ENCODE measurements around the gene SLC25A29.
"Not testable (repeated sequence)": the region's sequence is repeated elsewhere in the genome, so short reads cannot be mapped to it uniquely, and the experiment has no call there.

SLC25A29 gene

GRCh38 chr14:100287202-100287997, 18.8 kb downstream of the SLC25A29 start:
- TF ChIP-seq EZH2 (IDR thresholded peaks at IDR 0.05): no peak
- TF ChIP-seq POLR2AphosphoS5 (IDR thresholded peaks at IDR 0.05; ENCODE audit: borderline replicate concordance, low read depth, low read length): no peak
- no peak for TF ChIP-seq FOXP2 (optimal IDR thresholded peaks at IDR 0.05; ENCODE audit: control extremely low read depth, extremely low read length, insufficient read depth)
- H3K27ac ChIP-seq: no peak overlapping the region
- no peaks in the 10 kb centered on the region for H3K9me3 ChIP-seq (ENCODE audit: low read depth, low read length)
- H3K4me3 ChIP-seq: no peak overlapping the region
- H3K36me3 ChIP-seq (ENCODE audit: insufficient read depth, low read length): no peaks in the 10 kb centered on the region
- DNase-seq (ENCODE audit: low read depth, low spot score): no peak
- H3K9ac ChIP-seq (ENCODE audit: insufficient read length): no peak overlapping the region

- DNase-seq (ENCODE audit: low read depth, low spot score): no peak
- H3K4me3 ChIP-seq: no peak overlapping the region
Observed at GRCh38 chr14:100286484-100287191, 19.6 kb downstream of the SLC25A29 start.

GRCh38 chr14:100285913-100286400, 20.3 kb downstream of the SLC25A29 start:
- no peaks in the 10 kb centered on the region for H3K9me3 ChIP-seq (ENCODE audit: low read depth, low read length)
- H3K27ac ChIP-seq: no peak overlapping the region
- H3K36me3 ChIP-seq (ENCODE audit: insufficient read depth, low read length): no peaks in the 10 kb centered on the region
- H3K9ac ChIP-seq (ENCODE audit: insufficient read length): peak overlapping the region; percentile 92
- H3K4me3 ChIP-seq: peak overlapping the region; percentile 90
- no peak for DNase-seq (ENCODE audit: low read depth, low spot score)
- TF ChIP-seq FOXP2 (optimal IDR thresholded peaks at IDR 0.05; ENCODE audit: control extremely low read depth, extremely low read length, insufficient read depth) (no peak), EZH2 (IDR thresholded peaks at IDR 0.05) (no peak), POLR2AphosphoS5 (IDR thresholded peaks at IDR 0.05; ENCODE audit: borderline replicate concordance, low read depth, low read length) (no peak)

More at GRCh38 chr14:100286484-100287191, 19.6 kb downstream of the SLC25A29 start:
- H3K27ac ChIP-seq: no peak overlapping the region
- H3K9ac ChIP-seq (ENCODE audit: insufficient read length): no peak overlapping the region
- no peaks in the 10 kb centered on the region for H3K9me3 ChIP-seq (ENCODE audit: low read depth, low read length)
- H3K36me3 ChIP-seq (ENCODE audit: insufficient read depth, low read length): no peaks in the 10 kb centered on the region
- no peak for TF ChIP-seq EZH2 (IDR thresholded peaks at IDR 0.05)
- TF ChIP-seq POLR2AphosphoS5 (IDR thresholded peaks at IDR 0.05; ENCODE audit: borderline replicate concordance, low read depth, low read length): no peak

- peak overlapping the region; percentile 92 for H3K9ac ChIP-seq (ENCODE audit: insufficient read length)
- peaks cover 4% of the 10 kb centered on the region; the same call in 1 of the 2 replicates for H3K36me3 ChIP-seq (ENCODE audit: insufficient read depth, low read length)
- no peaks in the 10 kb centered on the region for H3K9me3 ChIP-seq (ENCODE audit: low read depth, low read length)
- peak overlapping the region; percentile 90 for H3K4me3 ChIP-seq
- TF ChIP-seq EZH2 (IDR thresholded peaks at IDR 0.05): no peak
- TF ChIP-seq FOXP2 (optimal IDR thresholded peaks at IDR 0.05; ENCODE audit: control extremely low read depth, extremely low read length, insufficient read depth): no peak
- TF ChIP-seq POLR2AphosphoS5 (IDR thresholded peaks at IDR 0.05; ENCODE audit: borderline replicate concordance, low read depth, low read length): peak; percentile 73; the same call in 1 of the 2 replicates
- peak overlapping the region; percentile 91 for H3K27ac ChIP-seq
- no peak for DNase-seq (ENCODE audit: low read depth, low spot score)
Observed at GRCh38 chr14:100285021-100285912, 21.0 kb downstream of the SLC25A29 start.

GRCh38 chr14:100283984-100284881, 22.0 kb downstream of the SLC25A29 start:
- H3K27ac ChIP-seq: peak overlapping the region; percentile 42
- H3K9ac ChIP-seq (ENCODE audit: insufficient read length): no peak overlapping the region
- peaks cover 4% of the 10 kb centered on the region; the same call in 1 of the 2 replicates for H3K36me3 ChIP-seq (ENCODE audit: insufficient read depth, low read length)
- TF ChIP-seq POLR2AphosphoS5 (IDR thresholded peaks at IDR 0.05; ENCODE audit: borderline replicate concordance, low read depth, low read length) (no peak), EZH2 (IDR thresholded peaks at IDR 0.05) (no peak), FOXP2 (optimal IDR thresholded peaks at IDR 0.05; ENCODE audit: control extremely low read depth, extremely low read length, insufficient read depth) (no peak)
- no peak overlapping the region for H3K4me3 ChIP-seq
- H3K9me3 ChIP-seq (ENCODE audit: low read depth, low read length): no peaks in the 10 kb centered on the region
- no peak for DNase-seq (ENCODE audit: low read depth, low spot score)

GRCh38 chr14:100283436-100283835, 22.8 kb downstream of the SLC25A29 start:
- not testable (repeated sequence) for H3K4me3 ChIP-seq; H3K9ac ChIP-seq (ENCODE audit: insufficient read length); DNase-seq (ENCODE audit: low read depth, low spot score); H3K9me3 ChIP-seq (ENCODE audit: low read depth, low read length); H3K36me3 ChIP-seq (ENCODE audit: insufficient read depth, low read length)
- peak overlapping the region; percentile 70 for H3K27ac ChIP-seq

GRCh38 chr14:100282766-100283419, 23.4 kb downstream of the SLC25A29 start:
- peaks cover 10% of the 10 kb centered on the region for H3K36me3 ChIP-seq (ENCODE audit: insufficient read depth, low read length)
- H3K4me3 ChIP-seq: no peak overlapping the region
- H3K27ac ChIP-seq: peak overlapping the region; percentile 70
- DNase-seq (ENCODE audit: low read depth, low spot score): no peak
- TF ChIP-seq FOXP2 (optimal IDR thresholded peaks at IDR 0.05; ENCODE audit: control extremely low read depth, extremely low read length, insufficient read depth) (no peak), POLR2AphosphoS5 (IDR thresholded peaks at IDR 0.05; ENCODE audit: borderline replicate concordance, low read depth, low read length) (no peak), EZH2 (IDR thresholded peaks at IDR 0.05) (no peak)
- H3K9ac ChIP-seq (ENCODE audit: insufficient read length): no peak overlapping the region
- H3K9me3 ChIP-seq (ENCODE audit: low read depth, low read length): no peaks in the 10 kb centered on the region
